Measurements from ENCODE around the gene PYGB.

PYGB gene

DNA sequence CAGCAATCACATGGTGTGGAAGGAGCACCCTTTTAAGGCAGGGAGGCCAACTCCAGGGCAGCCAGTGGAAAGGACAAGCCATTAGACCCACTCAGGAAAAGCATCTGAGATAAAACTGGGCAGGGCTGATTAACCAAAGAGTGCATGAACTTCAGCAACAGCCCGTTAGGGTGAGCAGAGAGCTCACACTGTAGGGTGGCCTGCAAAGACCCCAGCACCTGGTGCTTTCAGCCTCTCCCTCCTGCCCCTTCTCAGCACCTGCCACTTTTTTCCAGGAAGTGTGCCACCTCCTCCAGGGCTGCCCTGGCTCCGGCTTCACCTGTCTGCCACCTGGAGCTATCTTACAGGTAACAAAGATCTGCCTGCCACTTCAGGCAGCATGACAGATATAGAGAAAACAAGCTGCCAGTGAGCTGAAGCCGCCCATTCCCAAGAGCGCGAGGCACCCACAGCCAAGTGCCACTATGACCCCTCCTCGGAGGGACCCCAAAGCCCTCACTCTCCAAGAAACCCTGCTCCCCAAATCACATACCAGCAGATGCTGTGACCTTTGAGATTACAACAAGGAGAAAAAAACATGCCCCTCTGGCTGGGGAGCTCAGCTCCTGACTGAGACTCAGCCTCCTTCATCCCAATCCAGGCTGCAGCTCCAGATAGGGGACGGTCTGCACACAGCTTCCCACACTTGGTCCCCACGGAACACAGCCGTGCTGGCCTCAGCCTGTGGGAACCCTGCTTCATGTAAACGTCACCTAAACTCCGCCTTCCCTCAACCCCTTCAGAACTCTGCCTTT lies 71.6 kb downstream of the PYGB start (continued):
- no peak for TF ChIP-seq TSHZ2 (CRISPR knock-in tag; IDR thresholded peaks at IDR 0.05)

- TF ChIP-seq PPARA (CRISPR knock-in tag; IDR thresholded peaks at IDR 0.05; ENCODE audit: borderline replicate concordance), result no peak
- TF ChIP-seq ZFP30 (CRISPR knock-in tag; IDR thresholded peaks at IDR 0.05), result no peak
- no peak for TF ChIP-seq OSR1 (CRISPR knock-in tag; IDR thresholded peaks at IDR 0.05)
- no peak for TF ChIP-seq RARB (CRISPR knock-in tag; IDR thresholded peaks at IDR 0.05)
- no peak for ATAC-seq
Observed at GRCh38 chr20:25320035-25320800, 72.3 kb downstream of the PYGB start.

DNA sequence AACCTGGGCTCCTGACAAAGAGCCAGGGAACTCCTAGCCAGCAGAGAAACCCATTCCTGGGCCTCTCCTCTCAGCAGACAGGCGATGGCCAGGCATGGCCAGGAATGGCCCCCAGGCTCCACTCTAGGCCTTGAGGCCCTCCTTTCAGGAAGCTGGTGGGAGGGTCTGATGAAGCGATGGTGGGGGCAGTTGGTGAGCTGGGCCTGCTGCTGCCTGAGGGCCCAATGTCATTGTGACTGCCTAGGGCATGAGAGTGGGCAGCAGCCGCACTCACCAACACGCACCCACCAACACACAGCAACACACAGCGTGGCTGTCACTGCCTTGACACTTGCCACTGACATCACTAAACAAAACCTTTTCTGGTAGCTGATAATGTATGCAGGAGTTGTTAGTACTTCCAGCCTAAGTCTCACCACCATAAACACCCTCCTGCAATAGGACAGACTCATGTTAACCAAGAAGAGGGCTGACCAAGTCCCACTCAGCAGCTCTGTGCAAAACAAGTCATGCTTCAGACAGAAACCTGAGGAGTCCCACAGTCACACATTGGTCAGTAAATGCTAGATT lies 73.5 kb downstream of the PYGB start:
- TF ChIP-seq TOX (CRISPR knock-in tag; IDR thresholded peaks at IDR 0.05; ENCODE audit: borderline replicate concordance) (no peak), ZFP3 (CRISPR knock-in tag; IDR thresholded peaks at IDR 0.05) (0 out of 2 replicates have a peak, but pooled peaks have one; percentile 54)
- ATAC-seq, result no peak

DNA sequence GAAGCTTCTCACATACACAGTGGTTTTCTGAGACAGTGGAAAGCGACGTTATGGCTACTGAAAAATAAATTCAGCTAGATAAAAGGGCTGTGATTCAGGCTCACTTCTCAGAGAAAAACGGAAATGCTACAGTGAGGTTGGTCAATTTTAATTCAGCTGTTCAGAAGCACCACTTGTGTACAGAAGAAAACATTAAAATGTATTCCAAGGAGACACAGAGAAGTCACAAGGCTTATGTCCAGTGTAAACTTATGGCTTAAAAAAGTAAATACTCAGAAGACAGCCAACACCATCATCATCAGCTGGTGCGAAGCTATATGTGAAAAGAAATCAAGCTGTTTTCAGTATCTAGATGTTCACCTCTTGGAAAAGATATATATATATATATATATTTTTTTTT lies 74.1 kb downstream of the PYGB start:
- ATAC-seq, result no peak
- TF ChIP-seq SNAI2 (CRISPR knock-in tag; IDR thresholded peaks at IDR 0.05), result no peak
- no peak for TF ChIP-seq TOX (CRISPR knock-in tag; IDR thresholded peaks at IDR 0.05; ENCODE audit: borderline replicate concordance)
- no peak for TF ChIP-seq TCF4 (CRISPR knock-in tag; IDR thresholded peaks at IDR 0.05; ENCODE audit: borderline replicate concordance)
- no peak for TF ChIP-seq PPARA (CRISPR knock-in tag; IDR thresholded peaks at IDR 0.05; ENCODE audit: borderline replicate concordance)
- TF ChIP-seq PATZ1 (CRISPR knock-in tag; IDR thresholded peaks at IDR 0.05; ENCODE audit: borderline replicate concordance), result no peak
- TF ChIP-seq RARB (CRISPR knock-in tag; IDR thresholded peaks at IDR 0.05), result no peak
- TF ChIP-seq ZC3H10 (CRISPR knock-in tag; IDR thresholded peaks at IDR 0.05), result no peak
- TF ChIP-seq ARNTL (CRISPR knock-in tag; IDR thresholded peaks at IDR 0.05; ENCODE audit: borderline replicate concordance, low read depth), result no peak
- no peak for TF ChIP-seq OSR1 (CRISPR knock-in tag; IDR thresholded peaks at IDR 0.05)

DNA sequence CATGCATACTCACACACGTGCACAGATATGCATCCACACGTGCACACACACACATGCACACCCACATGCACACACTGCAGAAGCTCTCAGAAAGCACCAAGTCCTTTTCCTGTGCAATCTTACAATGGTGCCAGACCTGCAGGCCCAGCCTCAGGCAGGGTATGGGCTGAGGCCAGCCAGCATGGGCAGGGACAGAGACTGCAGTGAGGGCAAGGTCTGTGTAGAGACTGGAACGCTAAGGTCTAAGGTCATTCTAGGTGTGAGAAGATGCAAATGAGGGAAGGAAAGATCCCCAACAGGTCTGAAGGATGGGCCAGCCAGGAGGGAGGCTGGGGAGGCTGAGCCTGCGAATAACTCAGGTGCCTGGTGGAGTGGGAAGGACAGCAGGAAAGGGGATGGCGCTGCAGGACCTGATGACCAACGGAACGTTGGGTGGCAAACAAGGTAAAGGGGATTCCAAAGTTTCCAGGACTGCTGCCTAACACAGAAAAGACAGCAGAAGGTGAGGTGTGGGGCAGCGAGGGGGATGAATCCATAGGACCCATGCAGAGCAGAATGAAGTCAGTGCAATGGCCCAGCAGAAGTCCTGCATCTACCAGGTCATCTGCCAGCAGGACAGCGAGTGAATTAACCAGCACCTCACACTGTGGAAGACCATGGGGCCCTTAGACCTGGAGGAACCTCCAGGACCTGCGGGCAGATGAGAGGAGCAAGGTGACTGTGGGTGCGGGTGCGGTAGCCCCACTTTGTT lies 75.8 kb downstream of the PYGB start:
- no peak for TF ChIP-seq ZNF565 (CRISPR knock-in tag; conservative IDR thresholded peaks at IDR 0.05; ENCODE audit: low read depth)
- no peak for TF ChIP-seq TSHZ2 (CRISPR knock-in tag; IDR thresholded peaks at IDR 0.05)
- no peak for TF ChIP-seq ZNF70 (CRISPR knock-in tag; IDR thresholded peaks at IDR 0.05)
- no peak for TF ChIP-seq BACH2 (CRISPR knock-in tag; IDR thresholded peaks at IDR 0.05; ENCODE audit: borderline replicate concordance)
- no peak for TF ChIP-seq GLIS3 (CRISPR knock-in tag; IDR thresholded peaks at IDR 0.05)
- no peak for TF ChIP-seq PATZ1 (CRISPR knock-in tag; IDR thresholded peaks at IDR 0.05; ENCODE audit: borderline replicate concordance)
- ATAC-seq, result no peak
